SK-N-MC (cell line): Measurements from ENCODE around the gene TMEM219.
"Not testable (repeated sequence)": the region's sequence is repeated elsewhere in the genome, so short reads cannot be mapped to it uniquely, and the experiment has no call there.

Experiments
- DNase-seq: peaks from one replicate; pipeline ENCODE4 v3.0.0-alpha.2; 2011; ENCODE audit warnings: low read depth, low spot score
- H3K27ac ChIP-seq: fragments of 200-600 bp; sonication (generic); 2 replicates; pipeline ENCODE4 v1.5.1; 2016; ENCODE audit warnings: mixed run types
- H3K36me3 ChIP-seq: fragments of 200-600 bp; sonication (generic); 2 replicates; pipeline ENCODE4 v1.6.1; 2017; ENCODE audit warnings: antibody characterized with exemption, low read length, mixed read lengths; ENCODE audit not compliant: insufficient read depth
- H3K4me3 ChIP-seq: fragments of 200-600 bp; sonication (generic); 2 replicates; pipeline ENCODE4 v1.5.1; 2016
- H3K9ac ChIP-seq: fragments of 200-600 bp; sonication (generic); 2 replicates; pipeline ENCODE4 v1.8.0; 2017; ENCODE audit warnings: mixed run types, mixed read lengths; ENCODE audit not compliant: insufficient read length
- H3K9me3 ChIP-seq: fragments of 200-600 bp; sonication (generic); 2 replicates; pipeline ENCODE4 v1.6.1; 2017; ENCODE audit warnings: low read depth, mild to moderate bottlenecking, antibody characterized with exemption, low read length, moderate library complexity, mixed read lengths
- EZH2 ChIP-seq: fragments of 200-600 bp; sonication (generic); IDR thresholded peaks from one replicate; pipeline ENCODE4 v1.6.1; 2017; ENCODE audit warnings: antibody characterized with exemption
- FOXP2 ChIP-seq: optimal IDR thresholded peaks from 2 replicates; pipeline ENCODE3; 2011; ENCODE audit warnings: mild to moderate bottlenecking, moderate library complexity; ENCODE audit not compliant: insufficient read depth; ENCODE audit errors: extremely low read length, control extremely low read depth
- POLR2AphosphoS5 ChIP-seq: IDR thresholded peaks from 2 replicates; pipeline ENCODE4 v1.6.1; 2012; ENCODE audit warnings: mild to moderate bottlenecking, low read depth, low read length, borderline replicate concordance

Gene TMEM219

DNA sequence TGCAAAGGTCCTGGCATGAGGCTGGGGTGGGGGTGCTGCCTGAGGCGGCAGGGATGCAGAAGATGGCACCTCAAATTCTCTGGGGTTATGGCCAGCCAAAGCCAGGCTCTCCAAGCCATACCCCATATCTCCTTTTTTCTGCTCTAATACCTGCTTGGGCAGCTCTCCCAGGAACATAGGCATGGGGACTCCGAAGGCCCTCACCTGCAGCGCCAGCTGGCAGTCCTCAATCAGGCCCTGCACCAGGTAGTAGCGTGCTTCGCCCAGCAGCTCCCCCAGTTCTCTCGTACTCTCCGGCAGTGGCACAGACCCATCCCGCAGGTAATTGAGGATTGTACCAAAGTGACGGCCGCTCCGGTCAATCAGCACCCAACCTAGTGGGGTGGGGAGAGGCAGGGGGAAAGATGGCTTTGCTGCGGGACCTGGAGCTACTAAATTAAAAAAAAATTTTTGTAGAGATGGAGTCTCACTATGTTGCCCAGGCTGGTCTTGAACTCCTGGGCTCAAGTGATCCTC is 38.8 kb upstream of the TMEM219 start:
- peaks cover 17% of the 10 kb centered on the region; the same call in 1 of the 2 replicates for H3K36me3 ChIP-seq
- no peak overlapping the region for H3K4me3 ChIP-seq
- H3K9me3 ChIP-seq: no peaks in the 10 kb centered on the region
- TF ChIP-seq FOXP2 (no peak), POLR2AphosphoS5 (no peak)
- no peak overlapping the region for H3K9ac ChIP-seq
- H3K27ac ChIP-seq: no peak overlapping the region
- no peak for DNase-seq

DNA sequence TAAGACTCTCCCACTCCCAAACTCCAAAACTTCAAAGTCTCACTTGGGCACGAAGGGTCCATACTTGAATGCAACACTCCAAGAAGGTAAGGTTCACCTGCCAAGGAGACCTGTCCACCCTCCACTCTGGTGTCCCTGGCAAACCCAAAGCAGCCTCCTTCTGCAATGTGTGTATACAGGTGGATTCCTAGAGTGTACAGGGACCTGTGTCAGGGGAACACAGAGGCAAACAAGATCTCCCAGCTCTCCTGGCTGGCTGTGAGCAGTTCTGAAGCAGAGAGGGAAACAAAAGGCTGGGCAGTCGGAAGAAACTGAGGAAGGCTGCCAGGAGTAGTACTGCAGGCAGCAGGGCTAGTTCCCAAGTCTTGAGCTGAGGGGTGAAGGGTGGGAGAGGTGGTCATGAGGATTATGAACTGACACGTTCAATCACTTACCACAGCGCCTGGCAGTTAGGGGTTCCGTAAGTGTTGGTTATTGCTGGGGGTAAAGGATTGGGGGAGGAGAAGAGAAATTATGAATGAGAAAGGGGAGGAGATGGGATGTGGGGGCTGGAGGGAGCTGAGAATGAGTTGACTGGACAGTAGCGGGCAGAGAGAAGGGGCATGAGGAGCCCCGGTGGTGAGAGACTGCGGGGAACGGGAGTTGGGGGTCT is 36.6 kb upstream of the TMEM219 start:
- H3K4me3 ChIP-seq: peak overlapping the region; percentile 86
- no peak for TF ChIP-seq FOXP2
- no peak for TF ChIP-seq POLR2AphosphoS5
- TF ChIP-seq EZH2: no peak
- H3K36me3 ChIP-seq: peaks cover 11% of the 10 kb centered on the region; the same call in 1 of the 2 replicates
- H3K9me3 ChIP-seq: no peaks in the 10 kb centered on the region
- no peak for DNase-seq
- H3K27ac ChIP-seq: no peak overlapping the region
- peak overlapping the region; percentile 89 for H3K9ac ChIP-seq

DNA sequence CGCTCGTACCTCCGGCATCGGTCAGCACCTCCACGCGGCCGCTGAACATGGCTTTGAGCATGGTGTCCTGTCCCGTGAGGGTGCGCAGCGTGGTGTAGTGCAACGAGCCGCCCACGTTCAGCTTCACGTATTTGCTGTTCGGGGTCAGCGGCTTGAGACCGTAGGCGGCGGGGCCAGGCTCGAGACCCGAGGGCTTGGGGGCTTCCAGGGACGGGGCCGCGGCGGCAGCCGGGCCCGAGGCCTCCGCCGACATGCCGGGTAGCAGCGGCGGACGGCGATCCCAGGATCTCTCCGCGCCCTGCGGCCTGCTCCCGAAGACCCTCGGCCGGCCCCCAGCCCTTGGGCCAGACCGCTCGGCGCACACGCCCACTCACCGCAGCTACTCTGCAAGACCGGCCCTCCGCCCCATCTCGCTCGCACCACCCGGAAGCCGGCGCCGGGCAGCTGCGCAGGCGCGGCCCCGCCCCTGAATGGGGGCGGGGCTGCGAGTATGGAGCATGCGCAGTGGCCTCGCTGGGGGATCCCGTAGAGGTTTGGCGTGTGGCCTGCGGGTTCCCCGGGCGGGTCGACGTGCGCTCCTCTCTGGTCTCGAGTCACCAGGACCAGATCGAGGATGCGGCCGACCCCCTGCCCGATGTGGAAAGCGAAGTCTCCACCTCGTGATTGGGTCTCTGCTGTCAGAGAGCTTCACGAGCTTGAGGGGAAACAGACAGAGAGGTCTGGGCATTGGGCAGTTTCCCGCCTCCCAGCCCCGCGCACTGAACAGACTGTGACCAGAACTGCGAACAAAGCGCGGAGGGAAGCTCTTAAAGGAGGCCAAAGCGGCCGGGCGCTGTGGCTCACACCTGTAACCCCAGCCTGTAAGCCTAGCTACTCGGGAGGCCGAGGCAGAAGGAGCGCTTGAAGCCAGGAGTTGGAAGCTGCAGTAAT is 35.8 kb upstream of the TMEM219 start, which contains the start of gene KCTD13:
KCTD13 (minus strand) TSS at position 446 of the 930 bp plus-strand sequence; CDS start at position 253, 193 bp downstream.
- Histone ChIP-seq H3K9ac (peak within 1 kb of the TSS; percentile 89), H3K27ac (no peak within 1 kb of the TSS), H3K9me3 (no peaks in the 10 kb centered on the region), H3K4me3 (peak within 1 kb of the TSS; percentile 86), H3K36me3 (peaks cover 7% of the 10 kb centered on the region; the same call in 1 of the 2 replicates)
- TF ChIP-seq POLR2AphosphoS5 (peak; percentile 98), FOXP2 (no peak)
- peak; percentile 16 for DNase-seq

DNA sequence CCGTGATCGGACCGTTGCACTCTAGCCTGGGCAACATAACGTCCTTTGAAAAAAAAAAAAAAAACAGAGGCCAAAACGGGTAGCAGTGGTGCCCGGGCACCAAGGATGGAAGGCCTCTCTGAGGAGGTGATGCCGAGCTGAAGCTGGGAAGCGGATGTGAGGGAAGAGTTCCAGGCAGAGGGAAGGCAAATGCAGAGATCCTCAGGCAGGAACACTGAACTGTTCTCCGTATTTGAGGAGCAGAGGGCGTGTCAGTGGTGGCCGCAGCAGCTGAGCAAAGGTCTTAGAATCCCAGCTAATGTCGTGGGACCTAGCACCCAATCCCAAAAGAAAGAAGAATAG is 35.2 kb upstream of the TMEM219 start:
- TF ChIP-seq EZH2 (no peak), FOXP2 (no peak), POLR2AphosphoS5 (no peak)
- no peak for DNase-seq
- Histone ChIP-seq H3K9ac (peak overlapping the region; percentile 89), H3K4me3 (peak overlapping the region; percentile 86), H3K9me3 (no peaks in the 10 kb centered on the region), H3K36me3 (peaks cover 7% of the 10 kb centered on the region; the same call in 1 of the 2 replicates), H3K27ac (no peak overlapping the region)

DNA sequence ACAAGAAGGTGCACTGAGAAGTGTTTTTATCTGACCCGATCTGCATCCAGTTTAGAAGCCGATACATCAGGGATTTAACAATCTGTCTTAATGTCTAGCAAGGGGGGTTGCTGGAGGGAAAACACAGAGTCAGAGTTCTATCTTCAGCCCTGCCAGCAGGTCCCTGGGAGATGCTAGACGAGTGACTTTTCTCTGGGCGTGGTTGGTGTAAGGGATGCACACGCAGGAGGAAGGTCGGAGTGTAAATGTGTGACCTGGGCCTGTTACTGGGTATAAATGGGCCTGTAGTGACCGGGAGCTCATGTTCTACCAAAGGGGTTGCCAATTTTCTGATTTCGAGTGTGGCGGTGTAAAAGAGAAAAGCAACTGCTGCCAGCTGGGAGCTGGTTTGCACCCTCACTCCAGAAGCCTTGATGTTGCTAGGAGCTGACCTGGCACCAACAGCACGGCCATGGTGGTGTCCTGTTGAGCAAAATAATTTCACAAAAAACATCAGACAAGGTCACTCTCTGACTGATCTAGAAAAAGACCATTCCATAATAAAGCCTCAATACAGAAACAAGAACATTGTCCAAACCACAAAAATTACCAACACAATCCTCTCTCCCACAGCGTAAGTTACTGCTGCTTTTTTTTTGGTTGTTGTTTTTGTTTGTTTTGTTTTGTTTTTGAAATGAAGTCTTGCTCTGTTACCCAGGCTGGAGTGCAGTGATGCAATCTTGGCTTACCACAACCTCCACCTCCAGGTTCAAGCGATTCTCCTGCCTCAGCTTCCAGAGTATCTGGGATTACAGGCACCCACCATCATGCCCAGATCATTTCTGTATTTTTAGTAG is 34.6 kb upstream of the TMEM219 start:
- Histone ChIP-seq H3K36me3 (peaks cover 7% of the 10 kb centered on the region; the same call in 1 of the 2 replicates), H3K9ac (no peak overlapping the region), H3K9me3 (no peaks in the 10 kb centered on the region), H3K27ac (no peak overlapping the region), H3K4me3 (no peak overlapping the region; the same call in 1 of the 2 replicates)
- DNase-seq: no peak
- TF ChIP-seq POLR2AphosphoS5: no peak
- TF ChIP-seq FOXP2: no peak
- no peak for TF ChIP-seq EZH2

DNA sequence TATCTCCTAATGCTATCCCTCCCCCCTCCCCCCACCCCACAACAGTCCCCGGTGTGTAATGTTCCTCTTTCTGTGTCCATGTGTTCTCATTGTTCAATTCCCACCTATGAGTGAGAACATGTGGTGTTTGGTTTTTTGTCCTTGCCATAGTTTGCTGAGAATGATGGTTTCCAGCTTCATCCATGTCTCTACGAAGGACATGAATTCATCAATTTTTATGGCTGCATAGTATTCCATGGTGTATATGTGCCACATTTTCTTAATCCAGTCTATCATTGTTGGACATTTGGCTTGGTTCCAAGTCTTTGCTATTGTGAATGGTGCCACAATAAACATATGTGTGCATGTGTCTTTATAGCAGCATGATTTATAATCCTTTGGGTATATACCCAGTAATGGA is 30.1 kb upstream of the TMEM219 start:
- not testable (repeated sequence) for H3K36me3 ChIP-seq, H3K27ac ChIP-seq, H3K9me3 ChIP-seq, DNase-seq, H3K4me3 ChIP-seq, H3K9ac ChIP-seq

DNA sequence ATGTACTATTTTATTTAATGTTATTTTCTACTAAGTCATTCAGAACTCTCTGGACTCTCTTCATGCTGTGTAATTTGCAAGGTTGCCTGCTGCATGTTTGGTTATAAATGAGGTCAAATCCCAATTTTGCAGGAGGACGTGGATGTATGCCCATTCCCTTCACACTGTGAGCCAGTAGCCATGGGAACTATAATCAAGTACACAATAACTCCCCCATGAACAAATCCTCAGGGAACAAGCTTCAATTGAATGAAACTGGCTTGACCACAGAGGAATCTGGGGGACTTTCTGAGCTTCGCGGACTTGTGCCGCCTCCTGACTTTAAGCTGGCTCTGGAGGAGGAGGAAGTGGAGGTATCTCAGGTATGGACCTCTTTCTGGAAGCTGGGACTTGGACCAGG is 21.2 kb upstream of the TMEM219 start:
- Histone ChIP-seq H3K4me3 (no peak overlapping the region), H3K27ac (no peak overlapping the region), H3K36me3 (no peaks in the 10 kb centered on the region), H3K9ac (no peak overlapping the region), H3K9me3 (no peaks in the 10 kb centered on the region)
- no peak for DNase-seq
- no peak for TF ChIP-seq EZH2
- TF ChIP-seq POLR2AphosphoS5: no peak
- no peak for TF ChIP-seq FOXP2
